H1 (cell line): ENCODE measurements around the gene HABP2. TPM values are rescaled to one million over a fixed set of nuclear protein-coding genes. Genes with fewer than 3 reads are reported as not detected.

ENCODE experiments used
- CTCF ChIA-PET: fragments of 300-600 bp; sonication (Branson Sonifier 250); formaldehyde crosslinking; loops from one replicate; lab custom pipeline; 2021; ENCODE audit not compliant: partially characterized antibody; lab: Charles Lee
- POLR2A ChIA-PET: fragments of 300-600 bp; sonication (Branson Sonifier 250); formaldehyde crosslinking; loops from one replicate; lab custom pipeline; 2021; ENCODE audit warnings: inconsistent platforms; ENCODE audit not compliant: partially characterized antibody; lab: Charles Lee
- DNase-seq, 2 experiments: peaks; one replicate each; pipeline versions ENCODE4 v3.0.0 to v3.0.0-alpha.2; 2010 to 2022; ENCODE audit warnings: low spot score in 2 of 2, low read depth in 1 of 2, mixed read lengths in 1 of 2
- FAIRE-seq: peaks from 2 replicates; lab custom pipeline; 2011; peaks lifted over from hg19 to GRCh38; lab: Jason Lieb, UNC
- H2AFZ ChIP-seq: 2 replicates; pipeline ENCODE4 v1.8.1; 2012; ENCODE audit warnings: low read length, inconsistent platforms
- H2AK5ac ChIP-seq: 2 replicates; pipeline ENCODE4 v1.6.1; 2013; ENCODE audit warnings: low read depth, low read length
- H2BK120ac ChIP-seq: replicated peaks from 2 replicates; pipeline ENCODE3; 2013; ENCODE audit warnings: low read depth, low read length, inconsistent platforms
- H2BK12ac ChIP-seq: 2 replicates; pipeline ENCODE4 v1.6.1; 2013; ENCODE audit warnings: low read depth, low read length
- H2BK15ac ChIP-seq: 2 replicates; pipeline ENCODE4 v1.6.1; 2013; ENCODE audit warnings: low read length
- H2BK20ac ChIP-seq: 2 replicates; pipeline ENCODE4 v1.6.1; 2013; ENCODE audit warnings: low read length
- H2BK5ac ChIP-seq: 2 replicates; pipeline ENCODE4 v1.6.1; 2013; ENCODE audit warnings: low read depth, low read length
- H3K14ac ChIP-seq: 2 replicates; pipeline ENCODE4 v1.6.1; 2013; ENCODE audit warnings: inconsistent platforms; ENCODE audit not compliant: insufficient read length
- H3K18ac ChIP-seq: 2 replicates; pipeline ENCODE4 v1.6.1; 2013; ENCODE audit warnings: low read length; ENCODE audit errors: extremely low read depth
- H3K23ac ChIP-seq: 2 replicates; pipeline ENCODE4 v1.6.1; 2013; ENCODE audit warnings: inconsistent platforms; ENCODE audit not compliant: insufficient read length
- H3K23me2 ChIP-seq: 2 replicates; pipeline ENCODE4 v1.6.1; 2013; ENCODE audit warnings: low read depth, low read length
- H3K27ac ChIP-seq: 2 replicates; pipeline ENCODE4 v1.6.1; 2011; ENCODE audit warnings: low read depth, low read length, inconsistent platforms
- H3K27me3 ChIP-seq, 4 experiments: replicated peaks in 1 of 4; 1 replicate in 1 of 4; 2 replicates in 3 of 4; pipeline versions ENCODE4 v1.6.1 to v1.8.1; 2011 to 2013; ENCODE audit warnings: low read length in 3 of 4, mild to moderate bottlenecking in 3 of 4, inconsistent platforms in 2 of 4, mixed read lengths in 2 of 4, moderate library complexity in 1 of 4; ENCODE audit not compliant: control insufficient read depth in 3 of 4, insufficient read depth in 3 of 4; ENCODE audit errors: extremely low read depth in 1 of 4
- H3K36me3 ChIP-seq, 4 experiments: 2 replicates each; pipeline versions ENCODE4 v1.6.1 to v1.8.1; 2011 to 2013; ENCODE audit warnings: mild to moderate bottlenecking in 4 of 4, low read length in 3 of 4, moderate library complexity in 2 of 4, control low read depth in 1 of 4, inconsistent platforms in 1 of 4; ENCODE audit not compliant: insufficient read depth in 4 of 4, control insufficient read depth in 2 of 4
- H3K4ac ChIP-seq: replicated peaks from 2 replicates; pipeline ENCODE3; 2013; ENCODE audit warnings: low read length, low read depth, mixed read lengths, inconsistent platforms; ENCODE audit not compliant: insufficient read length
- H3K4me1 ChIP-seq, 4 experiments: replicated peaks in 1 of 4; 1 replicate in 1 of 4; 2 replicates in 3 of 4; pipeline versions ENCODE4 v1.6.1 to v1.8.1; 2011 to 2013; ENCODE audit warnings: low read length in 3 of 4, inconsistent platforms in 2 of 4, mixed read lengths in 1 of 4; ENCODE audit not compliant: insufficient read depth in 4 of 4, control insufficient read depth in 3 of 4
- H3K4me2 ChIP-seq, 2 experiments: 2 replicates each; pipeline versions ENCODE4 v1.6.1 to v1.8.1; 2011 to 2013; ENCODE audit warnings: low read depth in 2 of 2, low read length in 2 of 2, control low read depth in 1 of 2, inconsistent platforms in 1 of 2, mild to moderate bottlenecking in 1 of 2; ENCODE audit not compliant: insufficient read depth in 1 of 2
- H3K4me3 ChIP-seq, 4 experiments: fragments of 200-600, 300-600 bp in 1 of 4; sonication (generic), shearing (Covaris generic), sonication (Bioruptor Twin) in 1 of 4; 2 replicates each; pipeline versions ENCODE4 v1.5.1 to v1.8.1; 2011 to 2016; ENCODE audit warnings: low read length in 4 of 4, low read depth in 3 of 4, control low read depth in 2 of 4, inconsistent platforms in 2 of 4, mild to moderate bottlenecking in 2 of 4, mixed read lengths in 1 of 4, moderate library complexity in 1 of 4; ENCODE audit not compliant: insufficient read depth in 2 of 4; ENCODE audit errors: extremely low read depth in 1 of 4
- H3K56ac ChIP-seq: replicated peaks from 2 replicates; pipeline ENCODE3; 2013; ENCODE audit warnings: low read depth, mild to moderate bottlenecking, mixed read lengths, low read length, inconsistent platforms; ENCODE audit not compliant: insufficient read length
- H3K79me1 ChIP-seq: 2 replicates; pipeline ENCODE4 v1.6.1; 2013; ENCODE audit warnings: low read depth, low read length, control low read depth
- H3K79me2 ChIP-seq, 2 experiments: 2 replicates each; pipeline versions ENCODE4 v1.6.1 to v1.8.1; 2012 to 2013; ENCODE audit warnings: low read length in 2 of 2, mild to moderate bottlenecking in 2 of 2, inconsistent platforms in 1 of 2; ENCODE audit not compliant: insufficient read depth in 2 of 2, control insufficient read depth in 1 of 2
- H3K9ac ChIP-seq, 4 experiments: replicated peaks in 1 of 4; 1 replicate in 1 of 4; 2 replicates in 3 of 4; pipeline versions ENCODE4 v1.6.1 to v1.8.1; 2011 to 2013; ENCODE audit warnings: low read depth in 3 of 4, low read length in 3 of 4, control low read depth in 2 of 4, mild to moderate bottlenecking in 2 of 4, moderate library complexity in 2 of 4, inconsistent platforms in 1 of 4; ENCODE audit errors: extremely low read depth in 1 of 4
- H3K9me3 ChIP-seq, 2 experiments: 2 replicates each; pipeline versions ENCODE4 v1.6.1 to v1.8.1; 2012 to 2013; ENCODE audit warnings: mild to moderate bottlenecking in 2 of 2, moderate library complexity in 2 of 2, control low read depth in 1 of 2, inconsistent platforms in 1 of 2, low read depth in 1 of 2, low read length in 1 of 2, mixed read lengths in 1 of 2; ENCODE audit not compliant: insufficient read depth in 2 of 2
- H4K20me1 ChIP-seq, 2 experiments: replicated peaks in 1 of 2; 2 replicates each; pipeline versions ENCODE3 to v1.8.1; 2011 to 2013; ENCODE audit warnings: inconsistent platforms in 2 of 2, low read length in 2 of 2, mild to moderate bottlenecking in 1 of 2; ENCODE audit not compliant: insufficient read depth in 2 of 2, control insufficient read depth in 1 of 2
- H4K5ac ChIP-seq: 2 replicates; pipeline ENCODE4 v1.6.1; 2013; ENCODE audit warnings: low read length, low read depth, mixed read lengths, inconsistent platforms; ENCODE audit not compliant: insufficient read length
- H4K8ac ChIP-seq: 2 replicates; pipeline ENCODE4 v1.8.0; 2013; ENCODE audit warnings: mild to moderate bottlenecking, moderate library complexity, low read length, inconsistent platforms; ENCODE audit not compliant: insufficient read depth; ENCODE audit errors: extremely low read depth
- H4K91ac ChIP-seq: replicated peaks from 2 replicates; pipeline ENCODE3; 2013; ENCODE audit warnings: low read length, mixed read lengths, inconsistent platforms; ENCODE audit not compliant: insufficient read length
- CEBPB ChIP-seq: IDR thresholded peaks from 2 replicates; pipeline ENCODE4 v1.6.1; 2012; ENCODE audit warnings: low read depth, low read length
- SIRT6 ChIP-seq: IDR thresholded peaks from one replicate; pipeline ENCODE4 v1.7.1; 2012; ENCODE audit warnings: low read length, inconsistent platforms
- SP2 ChIP-seq: IDR thresholded peaks from 2 replicates; pipeline ENCODE4 v1.6.1; 2012; ENCODE audit warnings: mild to moderate bottlenecking, low read length, inconsistent platforms
- ZNF274 ChIP-seq: IDR thresholded peaks from 2 replicates; pipeline ENCODE4 v1.7.0; 2012; ENCODE audit warnings: low read length, borderline replicate concordance; ENCODE audit errors: extremely low read depth
- WGBS, 2 experiments: shearing (Covaris generic) in 1 of 2; methylation state at CpG; one replicate each; pipeline versions ENCODE4 v1.1.6 to v1.1.7; 2013 to 2015; ENCODE audit warnings: low lambda C conversion rate in 2 of 2, mixed read lengths in 2 of 2, inconsistent platforms in 1 of 2, low coverage in 1 of 2, missing lambda C conversion rate in 1 of 2; ENCODE audit not compliant: insufficient replicate concordance in 2 of 2, insufficient coverage in 1 of 2, insufficient read length in 1 of 2; ENCODE audit errors: extremely low coverage in 1 of 2, missing lambda C conversion rate in 1 of 2; 5-methylcytosine and 5-hydroxymethylcytosine counted together
- polyA plus RNA-seq, 7 experiments: library from polyadenylated mRNA; depleted of rRNA in 3 of 7; stranded (reverse) in 5 of 7; unstranded in 2 of 7; fragments of >200 nt in 5 of 7; fragments of 200-250 nt in 2 of 7; gene quantifications; 1 replicate in 5 of 7; 2 replicates in 1 of 7; 4 replicates in 1 of 7; pipeline versions ENCODE4 v1.2.1 to v1.2.3, GENCODE V29; 2011 to 2013; ENCODE audit warnings: missing spikeins in 2 of 7, mixed read lengths in 2 of 7
- total RNA-seq: library from RNA; stranded (reverse); fragmentation: NEBNext Ultra II Directional; extraction: Animal tissue kit (Norgen Biotek cat#: 25700); gene quantifications from 2 replicates; pipeline ENCODE4 v1.2.1, GENCODE V29; 2021

HABP2 gene
- total and polyA plus RNA-seq, 2 of the 8 experiments (the other 6 are each of a cell fraction or from before 2014, with no cell fraction given) = not detected

DNA sequence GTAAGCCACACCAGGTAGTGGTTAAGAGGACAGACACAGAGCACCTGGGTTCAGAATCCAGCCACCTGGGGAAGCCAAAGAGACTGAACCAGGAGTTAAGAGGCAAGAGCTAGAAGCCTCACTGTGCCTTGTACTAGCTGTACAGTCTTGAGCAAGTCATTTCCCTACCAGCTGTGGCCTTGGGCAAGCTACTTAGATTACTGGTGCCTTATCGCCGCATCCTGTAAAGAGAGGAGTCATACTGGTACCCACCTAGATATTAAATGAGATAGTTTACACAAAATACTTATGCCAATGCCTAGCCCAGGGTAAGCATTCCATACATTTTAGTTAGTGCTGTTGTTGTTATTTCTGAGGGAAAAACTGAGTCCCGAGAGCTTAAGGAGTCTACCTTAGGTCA, 47.7 kb downstream of the HABP2 start:
- Histone ChIP-seq H2BK120ac (no peak overlapping the region), H3K4me1 (no peaks in the 10 kb centered on the region), H3K79me1 (no peaks in the 10 kb centered on the region), H2BK15ac (no peak overlapping the region), H3K79me2 (no peaks in the 10 kb centered on the region), H4K91ac (no peak overlapping the region), H3K4me3 (no peak overlapping the region), H2AK5ac (no peak overlapping the region), H3K4me2 (no peak overlapping the region), H3K18ac (no peak overlapping the region), H3K23me2 (no peaks in the 10 kb centered on the region), H3K36me3 (no peaks in the 10 kb centered on the region), H3K27ac (no peak overlapping the region), H3K27me3 (no peaks in the 10 kb centered on the region; a peak in 1 of 7 replicates), H3K4ac (no peak overlapping the region), H2BK5ac (no peak overlapping the region), H3K23ac (no peak overlapping the region), H4K20me1 (no peaks in the 10 kb centered on the region), H3K9ac (no peak overlapping the region), H3K14ac (no peak overlapping the region), H2BK12ac (no peak overlapping the region), H4K5ac (no peak overlapping the region), H2AFZ (no peak overlapping the region), H3K56ac (no peak overlapping the region), H3K9me3 (no peaks in the 10 kb centered on the region; a peak in 1 of 4 replicates), H2BK20ac (no peak overlapping the region), H4K8ac (no peak overlapping the region)
- TF ChIP-seq ZNF274 = peak; percentile 40; the same call in 1 of the 2 replicates
- TF ChIP-seq CEBPB = no peak
- no peak for TF ChIP-seq SIRT6
- no peak for TF ChIP-seq SP2
- POLR2A ChIA-PET = no interaction called here
- FAIRE-seq (no peak), DNase-seq (no peak)
- 96% methylated on average over 3 of the region's 3 CpGs; no CpG with 5 or more reads in 1 of the 2 experiments for WGBS, 2 experiments
- CTCF ChIA-PET = interaction anchor here (0.8 to 5.0 kb wide), 4 partner anchors 9 to 38 kb away, joined by 4 to 33 read pairs (median 4); no protein-coding TSS in a partner anchor
